Keratinocyte (primary cell): Measurements from ENCODE around the gene SYDE2.

Experiments
- EZH2 ChIP-seq: IDR thresholded peaks from one replicate; pipeline ENCODE4 v1.6.1; 2012; ENCODE audit warnings: inconsistent platforms, mild to moderate bottlenecking, low read length, moderate library complexity
- TF ChIP-seq, protein P1 (sequence below), 3 experiments: IDR thresholded peaks in 1 of 3; conservative IDR thresholded peaks in 1 of 3; optimal IDR thresholded peaks in 1 of 3; 2 replicates in 2 of 3; 3 replicates in 1 of 3; pipeline versions ENCODE3 to v1.5.1; 2011; ENCODE audit warnings: low read length in 3 of 3, mild to moderate bottlenecking in 3 of 3, moderate library complexity in 2 of 3, control low read depth in 1 of 3, inconsistent platforms in 1 of 3; ENCODE audit not compliant: insufficient read depth in 2 of 3; ENCODE audit errors: extremely low read depth in 1 of 3

DNA sequence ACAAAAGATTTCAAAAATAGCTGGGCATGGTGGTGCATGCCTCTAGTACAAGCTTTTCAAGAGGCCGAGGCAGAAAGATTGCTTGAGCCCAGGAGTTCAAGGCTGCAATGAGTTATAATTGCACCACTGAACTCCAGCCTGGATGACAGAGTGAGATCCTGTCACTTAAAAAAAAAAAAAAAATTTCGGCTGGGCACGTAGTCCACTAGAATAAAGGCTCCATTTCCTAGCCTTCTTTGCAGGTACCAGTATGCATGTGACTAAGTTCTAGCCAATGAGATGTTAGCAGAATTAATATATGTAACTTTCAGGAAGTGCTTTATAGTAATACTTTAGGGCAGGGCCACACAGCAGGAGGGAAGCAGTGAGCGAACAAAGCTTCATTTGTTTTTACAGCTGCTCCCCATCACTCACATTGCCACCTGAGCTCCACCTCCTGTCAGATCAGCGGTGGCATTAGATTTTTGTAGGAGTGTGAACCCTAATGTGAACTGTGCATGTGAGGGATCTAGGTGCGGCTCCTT is 28.8 kb upstream of the SYDE2 start:
- TF ChIP-seq, protein P1, sequence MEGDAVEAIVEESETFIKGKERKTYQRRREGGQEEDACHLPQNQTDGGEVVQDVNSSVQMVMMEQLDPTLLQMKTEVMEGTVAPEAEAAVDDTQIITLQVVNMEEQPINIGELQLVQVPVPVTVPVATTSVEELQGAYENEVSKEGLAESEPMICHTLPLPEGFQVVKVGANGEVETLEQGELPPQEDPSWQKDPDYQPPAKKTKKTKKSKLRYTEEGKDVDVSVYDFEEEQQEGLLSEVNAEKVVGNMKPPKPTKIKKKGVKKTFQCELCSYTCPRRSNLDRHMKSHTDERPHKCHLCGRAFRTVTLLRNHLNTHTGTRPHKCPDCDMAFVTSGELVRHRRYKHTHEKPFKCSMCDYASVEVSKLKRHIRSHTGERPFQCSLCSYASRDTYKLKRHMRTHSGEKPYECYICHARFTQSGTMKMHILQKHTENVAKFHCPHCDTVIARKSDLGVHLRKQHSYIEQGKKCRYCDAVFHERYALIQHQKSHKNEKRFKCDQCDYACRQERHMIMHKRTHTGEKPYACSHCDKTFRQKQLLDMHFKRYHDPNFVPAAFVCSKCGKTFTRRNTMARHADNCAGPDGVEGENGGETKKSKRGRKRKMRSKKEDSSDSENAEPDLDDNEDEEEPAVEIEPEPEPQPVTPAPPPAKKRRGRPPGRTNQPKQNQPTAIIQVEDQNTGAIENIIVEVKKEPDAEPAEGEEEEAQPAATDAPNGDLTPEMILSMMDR (optimal IDR thresholded peaks at IDR 0.05 in 1 of 3, IDR thresholded peaks at IDR 0.05 in 1 of 3, conservative IDR thresholded peaks at IDR 0.05 in 1 of 3; ENCODE audit: extremely low read depth in 1 of 3, insufficient read depth in 2 of 3, low read length in 3 of 3) = no peak
- no peak for TF ChIP-seq EZH2
